ENCODE results near the gene RASGRP1.
A peak's percentile ranks its signal among the peaks of the same experiment; 100 is the strongest.

Gene RASGRP1

GRCh38 chr15:38453971-38454695 is 110.5 kb downstream of the RASGRP1 start, which contains the start of gene FAM98B:
Gene FAM98B, plus strand, starts transcription at chr15:38454127. Its CDS starts 35 bp downstream, at chr15:38454162.
- DNase-seq: peak; percentile 83

- no peak for DNase-seq
Measured at GRCh38 chr15:38441130-38441519, 123.5 kb downstream of the RASGRP1 start.

GRCh38 chr15:38440353-38441129 is 124.1 kb downstream of the RASGRP1 start:
- peak; percentile 59 for DNase-seq

Data from NCI-H774 (cell line).